SK-N-SH (cell line): ENCODE measurements around the gene ZBTB1. TPM values are rescaled to one million over a fixed set of nuclear protein-coding genes. Genes with fewer than 3 reads are reported as not detected.

ENCODE experiments used
- CTCF ChIA-PET: fragments of 300-600, 350-600 bp; formaldehyde crosslinking; extraction: SDS; loops from one replicate; lab custom pipeline; 2021; lab: Yijun Ruan, JAX
- POLR2A ChIA-PET: fragments of 350-600 bp; sonication (Branson Sonifier 250); formaldehyde crosslinking; extraction: SDS; loops from one replicate; lab custom pipeline; 2020; ENCODE audit warnings: antibody characterized with exemption, inconsistent platforms; lab: Yijun Ruan, JAX
- DNase-seq: peaks from one replicate; pipeline ENCODE4 v3.0.0; 2012
- H2AFZ ChIP-seq: fragments of 200-600 bp; sonication (generic); 2 replicates; pipeline ENCODE4 v1.8.1; 2016; ENCODE audit warnings: antibody characterized with exemption, mild to moderate bottlenecking, low read depth
- H3F3A ChIP-seq: fragments of 200-600 bp; sonication (generic); replicated peaks from 2 replicates; pipeline ENCODE3; 2016; ENCODE audit warnings: antibody characterized with exemption, mild to moderate bottlenecking; ENCODE audit not compliant: insufficient read depth
- H3K27ac ChIP-seq, 2 experiments: fragments of 200-500 bp in 1 of 2; fragments of 200-600 bp in 1 of 2; sonication (Bioruptor generic) in 1 of 2; sonication (generic), shearing (Covaris generic) in 1 of 2; 2 replicates each; pipeline versions ENCODE4 v1.5.1 to v1.6.1; 2014 to 2016; ENCODE audit warnings: low read depth in 2 of 2, inconsistent platforms in 1 of 2, low read length in 1 of 2, mild to moderate bottlenecking in 1 of 2, mixed read lengths in 1 of 2
- H3K27me3 ChIP-seq: fragments of 200-600 bp; sonication (generic), shearing (Covaris generic); 2 replicates; pipeline ENCODE4 v1.6.1; 2016; ENCODE audit warnings: mixed run types; ENCODE audit not compliant: insufficient read depth
- H3K36me3 ChIP-seq, 2 experiments: fragments of 200-500 bp in 1 of 2; fragments of 200-600 bp in 1 of 2; sonication (Bioruptor generic) in 1 of 2; sonication (generic) in 1 of 2; replicated peaks in 1 of 2; 2 replicates each; pipeline versions ENCODE3 to v1.5.1; 2014 to 2016; ENCODE audit warnings: low read length in 1 of 2, mild to moderate bottlenecking in 1 of 2; ENCODE audit not compliant: insufficient read depth in 2 of 2, control insufficient read depth in 1 of 2
- H3K4me1 ChIP-seq, 2 experiments: fragments of 200-500 bp in 1 of 2; fragments of 200-600 bp in 1 of 2; sonication (Bioruptor generic) in 1 of 2; sonication (generic), shearing (Covaris generic) in 1 of 2; 2 replicates each; pipeline versions ENCODE4 v1.5.1 to v1.6.1; 2014 to 2016; ENCODE audit warnings: low read depth in 1 of 2, low read length in 1 of 2, mixed run types in 1 of 2; ENCODE audit not compliant: insufficient read depth in 2 of 2, control insufficient read depth in 1 of 2
- H3K4me2 ChIP-seq: fragments of 200-600 bp; sonication (generic), shearing (Covaris generic); 2 replicates; pipeline ENCODE4 v1.6.1; 2017; ENCODE audit warnings: mixed run types
- H3K4me3 ChIP-seq, 2 experiments: fragments of 200-500 bp in 1 of 2; fragments of 200-600 bp in 1 of 2; sonication (Bioruptor generic) in 1 of 2; sonication (generic), shearing (Covaris generic) in 1 of 2; 2 replicates each; pipeline versions ENCODE4 v1.5.1 to v1.8.1; 2014 to 2016; ENCODE audit warnings: low read depth in 2 of 2, inconsistent platforms in 1 of 2, low read length in 1 of 2, mild to moderate bottlenecking in 1 of 2, mixed read lengths in 1 of 2, moderate library complexity in 1 of 2
- H3K79me2 ChIP-seq: fragments of 200-600 bp; sonication (generic); 2 replicates; pipeline ENCODE4 v1.8.1; 2017; ENCODE audit warnings: mild to moderate bottlenecking; ENCODE audit not compliant: insufficient read depth
- H3K9ac ChIP-seq: fragments of 200-600 bp; sonication (generic); 2 replicates; pipeline ENCODE4 v1.6.1; 2017; ENCODE audit warnings: mixed run types
- H3K9me2 ChIP-seq: fragments of 200-600 bp; sonication (generic); 2 replicates; pipeline ENCODE4 v1.6.1; 2017; ENCODE audit warnings: mixed run types
- H3K9me3 ChIP-seq: fragments of 200-600 bp; sonication (generic); 2 replicates; pipeline ENCODE4 v1.6.1; 2017; ENCODE audit warnings: mixed run types, mild to moderate bottlenecking, moderate library complexity
- H4K20me1 ChIP-seq: fragments of 200-600 bp; sonication (generic); 2 replicates; pipeline ENCODE4 v1.6.1; 2017; ENCODE audit warnings: mild to moderate bottlenecking, mixed run types; ENCODE audit not compliant: insufficient read depth
- EZH2phosphoT487 ChIP-seq: fragments of 200-600 bp; sonication (generic); IDR thresholded peaks from 2 replicates; pipeline ENCODE4 v1.6.1; 2017; ENCODE audit warnings: low read depth, mixed run types, mild to moderate bottlenecking, antibody characterized with exemption, moderate library complexity, borderline replicate concordance
- FOXM1 ChIP-seq: IDR thresholded peaks from 2 replicates; pipeline ENCODE4 v1.4.0; 2012; ENCODE audit warnings: low read depth, mild to moderate bottlenecking
- GABPA ChIP-seq: IDR thresholded peaks from 2 replicates; pipeline ENCODE4 v1.4.0; 2012; ENCODE audit warnings: low read depth, mild to moderate bottlenecking
- GATA2 ChIP-seq: sonication (generic); formaldehyde crosslinking; IDR thresholded peaks from 2 replicates; pipeline ENCODE4 v1.5.0; 2020; ENCODE audit warnings: mild to moderate bottlenecking, missing genetic modification reagents
- MEF2A ChIP-seq: IDR thresholded peaks from 2 replicates; pipeline ENCODE4 v1.4.0; 2012; ENCODE audit warnings: low read depth, borderline replicate concordance
- MXI1 ChIP-seq: IDR thresholded peaks from 2 replicates; pipeline ENCODE4 v1.6.1; 2012; ENCODE audit warnings: mild to moderate bottlenecking, low read depth, low read length, improper control_type of control experiment
- NRF1 ChIP-seq: IDR thresholded peaks from 2 replicates; pipeline ENCODE4 v1.6.1; 2012; ENCODE audit warnings: low read depth, mild to moderate bottlenecking, low read length
- POLR2AphosphoS5 ChIP-seq: IDR thresholded peaks from 2 replicates; pipeline ENCODE4 v1.6.1; 2012; ENCODE audit warnings: low read depth, low read length
- RCOR1 ChIP-seq: fragments of 150-350 bp; IDR thresholded peaks from 2 replicates; pipeline ENCODE4 v1.6.1; 2017; ENCODE audit warnings: antibody characterized with exemption, low read length
- SIN3A ChIP-seq: IDR thresholded peaks from 2 replicates; pipeline ENCODE4 v1.6.1; 2012; ENCODE audit warnings: low read depth, mild to moderate bottlenecking, low read length, moderate library complexity, borderline replicate concordance
- SMC3 ChIP-seq: IDR thresholded peaks from 2 replicates; pipeline ENCODE4 v1.6.1; 2012; ENCODE audit warnings: low read depth, low read length, improper control_type of control experiment
- TAF1 ChIP-seq: IDR thresholded peaks from 2 replicates; pipeline ENCODE4 v1.6.1; 2012; ENCODE audit warnings: low read depth, mild to moderate bottlenecking, low read length, moderate library complexity, borderline replicate concordance
- TCF12 ChIP-seq: IDR thresholded peaks from 2 replicates; pipeline ENCODE4 v1.4.0; 2012
- TEAD4 ChIP-seq: IDR thresholded peaks from 2 replicates; pipeline ENCODE4 v1.4.0; 2012; ENCODE audit warnings: mild to moderate bottlenecking, borderline replicate concordance; ENCODE audit not compliant: insufficient read depth
- WGBS: methylation state at CpG from one replicate; pipeline ENCODE4 v1.1.6; 2017; ENCODE audit warnings: low lambda C conversion rate; 5-methylcytosine and 5-hydroxymethylcytosine counted together
- polyA plus RNA-seq, 3 experiments: library from polyadenylated mRNA; depleted of rRNA; stranded (reverse); fragments of >200 nt; gene quantifications; 2 replicates each; pipeline ENCODE4 v1.2.3, GENCODE V29; 2012
- TF ChIP-seq, protein P1 (sequence below): IDR thresholded peaks from 2 replicates; pipeline ENCODE4 v1.4.0; 2012; ENCODE audit warnings: low read depth, borderline replicate concordance
- TF ChIP-seq, protein P2 (sequence below): IDR thresholded peaks from 2 replicates; pipeline ENCODE4 v1.6.1; 2012; ENCODE audit warnings: mild to moderate bottlenecking, low read depth, low read length, moderate library complexity

The ZBTB1 gene
- polyA plus RNA-seq, 1 of the 3 experiments (the other 2 are of a cell fraction) = 12.7 TPM

DNA sequence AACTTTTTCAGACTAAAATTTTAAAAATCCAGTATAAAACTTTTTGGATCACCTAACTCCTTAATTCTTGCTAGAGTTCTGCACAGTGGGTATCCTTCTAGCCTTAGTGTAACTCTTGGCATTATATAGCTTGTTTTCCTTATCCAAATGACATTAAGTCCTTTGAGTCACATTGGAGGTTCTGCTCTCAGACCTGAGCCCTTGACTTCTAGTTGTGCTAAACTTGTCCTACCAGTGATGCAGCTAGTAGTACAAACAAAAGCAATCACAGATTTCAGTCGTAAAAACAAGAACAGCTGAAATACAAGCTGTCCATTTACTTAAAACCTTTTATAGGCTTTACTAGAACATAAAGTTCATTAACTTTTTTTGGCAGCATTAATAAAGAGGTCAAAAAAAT is 10.5 kb downstream of the ZBTB1 start:
- CTCF ChIA-PET = interaction anchor here (1.2 to 1.8 kb wide), 3 partner anchors 10 to 122 kb away, joined by 5 to 7 read pairs (median 6); no protein-coding TSS in a partner anchor
- no peak for DNase-seq
- Histone ChIP-seq H3K9me3 (no peaks in the 10 kb centered on the region), H3K9ac (no peak overlapping the region), H4K20me1 (peaks cover 91% of the 10 kb centered on the region), H3K27me3 (no peaks in the 10 kb centered on the region)
- 97% methylated on average over 1 of the region's 1 CpG for WGBS
- TF ChIP-seq SIN3A (no peak), FOXM1 (no peak), SMC3 (no peak), GABPA (no peak), TAF1 (no peak), TEAD4 (no peak), TCF12 (no peak), MEF2A (no peak), EZH2phosphoT487 (no peak), NRF1 (no peak), GATA2 (CRISPR knock-in tag) (no peak), RCOR1 (no peak)
- TF ChIP-seq, protein P1, sequence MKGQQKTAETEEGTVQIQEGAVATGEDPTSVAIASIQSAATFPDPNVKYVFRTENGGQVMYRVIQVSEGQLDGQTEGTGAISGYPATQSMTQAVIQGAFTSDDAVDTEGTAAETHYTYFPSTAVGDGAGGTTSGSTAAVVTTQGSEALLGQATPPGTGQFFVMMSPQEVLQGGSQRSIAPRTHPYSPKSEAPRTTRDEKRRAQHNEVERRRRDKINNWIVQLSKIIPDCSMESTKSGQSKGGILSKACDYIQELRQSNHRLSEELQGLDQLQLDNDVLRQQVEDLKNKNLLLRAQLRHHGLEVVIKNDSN = no peak
- TF ChIP-seq, protein P2, sequence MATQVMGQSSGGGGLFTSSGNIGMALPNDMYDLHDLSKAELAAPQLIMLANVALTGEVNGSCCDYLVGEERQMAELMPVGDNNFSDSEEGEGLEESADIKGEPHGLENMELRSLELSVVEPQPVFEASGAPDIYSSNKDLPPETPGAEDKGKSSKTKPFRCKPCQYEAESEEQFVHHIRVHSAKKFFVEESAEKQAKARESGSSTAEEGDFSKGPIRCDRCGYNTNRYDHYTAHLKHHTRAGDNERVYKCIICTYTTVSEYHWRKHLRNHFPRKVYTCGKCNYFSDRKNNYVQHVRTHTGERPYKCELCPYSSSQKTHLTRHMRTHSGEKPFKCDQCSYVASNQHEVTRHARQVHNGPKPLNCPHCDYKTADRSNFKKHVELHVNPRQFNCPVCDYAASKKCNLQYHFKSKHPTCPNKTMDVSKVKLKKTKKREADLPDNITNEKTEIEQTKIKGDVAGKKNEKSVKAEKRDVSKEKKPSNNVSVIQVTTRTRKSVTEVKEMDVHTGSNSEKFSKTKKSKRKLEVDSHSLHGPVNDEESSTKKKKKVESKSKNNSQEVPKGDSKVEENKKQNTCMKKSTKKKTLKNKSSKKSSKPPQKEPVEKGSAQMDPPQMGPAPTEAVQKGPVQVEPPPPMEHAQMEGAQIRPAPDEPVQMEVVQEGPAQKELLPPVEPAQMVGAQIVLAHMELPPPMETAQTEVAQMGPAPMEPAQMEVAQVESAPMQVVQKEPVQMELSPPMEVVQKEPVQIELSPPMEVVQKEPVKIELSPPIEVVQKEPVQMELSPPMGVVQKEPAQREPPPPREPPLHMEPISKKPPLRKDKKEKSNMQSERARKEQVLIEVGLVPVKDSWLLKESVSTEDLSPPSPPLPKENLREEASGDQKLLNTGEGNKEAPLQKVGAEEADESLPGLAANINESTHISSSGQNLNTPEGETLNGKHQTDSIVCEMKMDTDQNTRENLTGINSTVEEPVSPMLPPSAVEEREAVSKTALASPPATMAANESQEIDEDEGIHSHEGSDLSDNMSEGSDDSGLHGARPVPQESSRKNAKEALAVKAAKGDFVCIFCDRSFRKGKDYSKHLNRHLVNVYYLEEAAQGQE = no peak
- TF ChIP-seq, all 33 proteins: peak for 0
- Histone ChIP-seq H3K27ac (no peak overlapping the region), H3K9me2 (no peaks in the 10 kb centered on the region), H3K36me3 (peaks cover 5 to 13% of the 10 kb centered on the region in 2 experiments), H2AFZ (no peak overlapping the region), H3K4me1 (peaks cover 0 to 8% of the 10 kb centered on the region in 2 experiments; a peak in 2 of 4 replicates), H3K79me2 (peaks cover 99% of the 10 kb centered on the region), H3K4me3 (no peak overlapping the region), H3K4me2 (no peak overlapping the region), H3F3A (peaks cover 5% of the 10 kb centered on the region)
- POLR2A ChIA-PET = no interaction called here

DNA sequence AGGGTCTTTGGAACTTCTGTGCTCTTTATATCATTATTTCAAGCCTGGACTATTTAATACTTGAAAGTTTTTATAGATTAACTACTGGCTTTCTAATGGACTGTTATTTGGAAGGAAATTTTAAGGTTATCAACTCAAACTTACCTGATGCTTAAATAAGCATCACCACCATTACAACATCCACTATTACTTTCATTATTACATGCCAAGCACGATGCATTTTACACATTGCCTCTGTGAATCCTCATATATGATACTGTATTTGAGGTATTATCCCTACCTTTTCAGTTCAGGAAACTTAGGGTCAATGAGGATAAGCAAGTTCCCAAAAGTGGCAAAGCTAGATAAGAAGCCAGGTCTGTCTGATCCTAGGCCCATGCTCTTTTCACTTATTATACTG is 12.4 kb downstream of the ZBTB1 start:
- Histone ChIP-seq H3K4me1 (no peaks in the 10 kb centered on the region; a peak in 1 of 4 replicates), H2AFZ (no peak overlapping the region), H3K79me2 (peaks cover 99% of the 10 kb centered on the region), H3K9me3 (no peaks in the 10 kb centered on the region), H4K20me1 (peaks cover 92% of the 10 kb centered on the region), H3F3A (peaks cover 5% of the 10 kb centered on the region), H3K27me3 (no peaks in the 10 kb centered on the region), H3K36me3 (peaks cover 14 to 20% of the 10 kb centered on the region in 2 experiments), H3K9me2 (no peaks in the 10 kb centered on the region), H3K27ac (no peak overlapping the region), H3K4me2 (no peak overlapping the region), H3K9ac (no peak overlapping the region)
- CTCF ChIA-PET = no interaction called here
- WGBS = 69% methylated on average over 1 of the region's 1 CpG
- DNase-seq = no peak
- TF ChIP-seq POLR2AphosphoS5 = no peak
- TF ChIP-seq RCOR1 = no peak
- TF ChIP-seq MXI1 = no peak
- TF ChIP-seq, protein P2 = no peak
- TF ChIP-seq, all 33 proteins: peak for 0
- POLR2A ChIA-PET = no interaction called here
- no peak overlapping the region for H3K4me3 ChIP-seq
